ENCODE data around the gene AIG1. TPM values are rescaled to one million over a fixed set of nuclear protein-coding genes. Genes with fewer than 3 reads are reported as not detected.

AIG1 gene
- total and polyA plus RNA-seq, 2 of the 13 experiments (the other 11 are each of a cell fraction or from before 2014, with no cell fraction given), result 115 to 197 TPM

GRCh38 chr6:143060806-143061596 lies at the start of gene AIG1 (continued):
- TF ChIP-seq NR0B2 (CRISPR knock-in tag; IDR thresholded peaks at IDR 0.05), result 0 out of 2 replicates have a peak, but pooled peaks have one; percentile 54
- TF ChIP-seq ARNTL (CRISPR knock-in tag; IDR thresholded peaks at IDR 0.05), result peak; percentile 59; the same call in 1 of the 2 replicates
- no peak for TF ChIP-seq KMT2A (CRISPR knock-in tag; IDR thresholded peaks at IDR 0.05)
- TF ChIP-seq ZNF839 (CRISPR knock-in tag; IDR thresholded peaks at IDR 0.05; ENCODE audit: borderline replicate concordance), result no peak; the same call in 1 of the 2 replicates
- peak; percentile 28; the same call in 1 of the 2 replicates for TF ChIP-seq TBX2 (CRISPR knock-in tag; IDR thresholded peaks at IDR 0.05; ENCODE audit: borderline replicate concordance)
- 0 out of 2 replicates have a peak, but pooled peaks have one; percentile 64 for TF ChIP-seq ZNF253 (CRISPR knock-in tag; IDR thresholded peaks at IDR 0.05; ENCODE audit: borderline replicate concordance)
- peak; percentile 44; the same call in 1 of the 2 replicates for TF ChIP-seq ZNF790 (CRISPR knock-in tag; IDR thresholded peaks at IDR 0.05; ENCODE audit: borderline replicate concordance)
- peak; percentile 83 for TF ChIP-seq ZNF281 (CRISPR knock-in tag; IDR thresholded peaks at IDR 0.05; ENCODE audit: borderline replicate concordance)
- peak; percentile 47; the same call in 1 of the 2 replicates for TF ChIP-seq ZNF83 (CRISPR knock-in tag; IDR thresholded peaks at IDR 0.05; ENCODE audit: borderline replicate concordance)
- TF ChIP-seq REL (CRISPR knock-in tag; conservative IDR thresholded peaks at IDR 0.05), result peak; percentile 81; the same call in 1 of the 2 replicates
- TF ChIP-seq TEF (CRISPR knock-in tag; IDR thresholded peaks at IDR 0.05), result no peak
- 0 out of 2 replicates have a peak, but pooled peaks have one; percentile 20 for TF ChIP-seq ZNF30 (CRISPR knock-in tag; IDR thresholded peaks at IDR 0.05)
- 0 out of 2 replicates have a peak, but pooled peaks have one; percentile 68 for TF ChIP-seq DMTF1 (CRISPR knock-in tag; IDR thresholded peaks at IDR 0.05)
- TF ChIP-seq ZNF576 (CRISPR knock-in tag; IDR thresholded peaks at IDR 0.05), result peak; percentile 85
- TF ChIP-seq POLR2AphosphoS5 (IDR thresholded peaks at IDR 0.05; ENCODE audit: low read depth, low read length), result peak; percentile 89
- no peak for TF ChIP-seq SOX13 (IDR thresholded peaks at IDR 0.05)
- TF ChIP-seq SOX13 (CRISPR knock-in tag; conservative IDR thresholded peaks at IDR 0.05 in 1 of 2, IDR thresholded peaks at IDR 0.05 in 1 of 2), result peak in 1 of 2 experiments; percentile 1; a peak in 1 of 4 replicates
- TF ChIP-seq THAP7 (CRISPR knock-in tag; IDR thresholded peaks at IDR 0.05), result no peak
- peak; percentile 65; the same call in 1 of the 2 replicates for TF ChIP-seq KDM5A (IDR thresholded peaks at IDR 0.05; ENCODE audit: borderline replicate concordance, low read length)
- TF ChIP-seq IRX3 (CRISPR knock-in tag; IDR thresholded peaks at IDR 0.05; ENCODE audit: borderline replicate concordance, low read depth), result peak; percentile 8

Measured in HepG2 (cell line).